ENCODE data around the gene CDH7. TPM values are rescaled to one million over a fixed set of nuclear protein-coding genes. Genes with fewer than 3 reads are reported as not detected.

CDH7 gene
- total and polyA plus RNA-seq, 2 of the 13 experiments (the other 11 are each of a cell fraction or from before 2014, with no cell fraction given) = not detected

- CTCF ChIA-PET (ENCODE audit: low intra/inter-chr PET ratio, low total read pairs) = no interaction called here
- no peak overlapping the region for H2AFZ ChIP-seq (ENCODE audit: low read length)
- peak; percentile 34 for DNase-seq (ENCODE audit: low spot score)
- H3K4me2 ChIP-seq (ENCODE audit: low read depth, low read length) = no peak overlapping the region
- FAIRE-seq = no peak
- no peaks in the 10 kb centered on the region for H3K36me3 ChIP-seq (replicated peaks in 1 of 2; ENCODE audit: control insufficient read depth in 1 of 2, insufficient read depth in 2 of 2, low read length in 2 of 2)
- intact Hi-C loops (cut with micrococcal nuclease; ENCODE audit: unreplicated experiment) = loop anchor here (1.0 kb wide), 1 partner anchor 558 kb away; no protein-coding TSS in a partner anchor
- H3K27me3 ChIP-seq (ENCODE audit: control insufficient read depth in 1 of 2, insufficient read depth in 2 of 2, low read length in 2 of 2) = no peaks in the 10 kb centered on the region
- H3K9me3 ChIP-seq (ENCODE audit: low read length) = no peaks in the 10 kb centered on the region
- peak; percentile 76 for ATAC-seq
- H3K9ac ChIP-seq (ENCODE audit: insufficient read depth, low read depth, low read length) = no peak overlapping the region
- H3K4me3 ChIP-seq (replicated peaks in 1 of 3; ENCODE audit: insufficient read depth in 1 of 3, low read depth in 2 of 3, low read length in 3 of 3) = no peak overlapping the region
- H3K27ac ChIP-seq (ENCODE audit: extremely low read length, insufficient read depth, low read length) = no peak overlapping the region
- POLR2A ChIA-PET = no interaction called here
- WGBS (ENCODE audit: low lambda C conversion rate) = 30% methylated on average over 4 of the region's 4 CpGs
- in situ Hi-C loops (cut with HindIII; ENCODE audit: extremely low pct_ligation_motif_present, low pct_unique_long_range_greater_than_20kb) = no loop called here
- no TSS peak for BruUV-seq (replicated peaks)
- H3K4me1 ChIP-seq (ENCODE audit: insufficient read depth, low read length) = no peaks in the 10 kb centered on the region
- no peaks in the 10 kb centered on the region for H3K79me2 ChIP-seq (ENCODE audit: insufficient read depth, low read length)
- TF ChIP-seq ZNF777 (CRISPR knock-in tag; IDR thresholded peaks at IDR 0.05) (no peak), KAT8 (CRISPR knock-in tag; IDR thresholded peaks at IDR 0.05) (no peak), POLR2AphosphoS5 (IDR thresholded peaks at IDR 0.05; ENCODE audit: low read depth, low read length) (no peak), STAG1 (CRISPR knock-in tag; IDR thresholded peaks at IDR 0.05) (peak; percentile 25; the same call in 1 of the 2 replicates), KLF11 (CRISPR knock-in tag; IDR thresholded peaks at IDR 0.05) (no peak), CTCF (CRISPR knock-in tag; IDR thresholded peaks at IDR 0.05) (0 out of 2 replicates have a peak, but pooled peaks have one; percentile 14)
- TF ChIP-seq, protein P1, sequence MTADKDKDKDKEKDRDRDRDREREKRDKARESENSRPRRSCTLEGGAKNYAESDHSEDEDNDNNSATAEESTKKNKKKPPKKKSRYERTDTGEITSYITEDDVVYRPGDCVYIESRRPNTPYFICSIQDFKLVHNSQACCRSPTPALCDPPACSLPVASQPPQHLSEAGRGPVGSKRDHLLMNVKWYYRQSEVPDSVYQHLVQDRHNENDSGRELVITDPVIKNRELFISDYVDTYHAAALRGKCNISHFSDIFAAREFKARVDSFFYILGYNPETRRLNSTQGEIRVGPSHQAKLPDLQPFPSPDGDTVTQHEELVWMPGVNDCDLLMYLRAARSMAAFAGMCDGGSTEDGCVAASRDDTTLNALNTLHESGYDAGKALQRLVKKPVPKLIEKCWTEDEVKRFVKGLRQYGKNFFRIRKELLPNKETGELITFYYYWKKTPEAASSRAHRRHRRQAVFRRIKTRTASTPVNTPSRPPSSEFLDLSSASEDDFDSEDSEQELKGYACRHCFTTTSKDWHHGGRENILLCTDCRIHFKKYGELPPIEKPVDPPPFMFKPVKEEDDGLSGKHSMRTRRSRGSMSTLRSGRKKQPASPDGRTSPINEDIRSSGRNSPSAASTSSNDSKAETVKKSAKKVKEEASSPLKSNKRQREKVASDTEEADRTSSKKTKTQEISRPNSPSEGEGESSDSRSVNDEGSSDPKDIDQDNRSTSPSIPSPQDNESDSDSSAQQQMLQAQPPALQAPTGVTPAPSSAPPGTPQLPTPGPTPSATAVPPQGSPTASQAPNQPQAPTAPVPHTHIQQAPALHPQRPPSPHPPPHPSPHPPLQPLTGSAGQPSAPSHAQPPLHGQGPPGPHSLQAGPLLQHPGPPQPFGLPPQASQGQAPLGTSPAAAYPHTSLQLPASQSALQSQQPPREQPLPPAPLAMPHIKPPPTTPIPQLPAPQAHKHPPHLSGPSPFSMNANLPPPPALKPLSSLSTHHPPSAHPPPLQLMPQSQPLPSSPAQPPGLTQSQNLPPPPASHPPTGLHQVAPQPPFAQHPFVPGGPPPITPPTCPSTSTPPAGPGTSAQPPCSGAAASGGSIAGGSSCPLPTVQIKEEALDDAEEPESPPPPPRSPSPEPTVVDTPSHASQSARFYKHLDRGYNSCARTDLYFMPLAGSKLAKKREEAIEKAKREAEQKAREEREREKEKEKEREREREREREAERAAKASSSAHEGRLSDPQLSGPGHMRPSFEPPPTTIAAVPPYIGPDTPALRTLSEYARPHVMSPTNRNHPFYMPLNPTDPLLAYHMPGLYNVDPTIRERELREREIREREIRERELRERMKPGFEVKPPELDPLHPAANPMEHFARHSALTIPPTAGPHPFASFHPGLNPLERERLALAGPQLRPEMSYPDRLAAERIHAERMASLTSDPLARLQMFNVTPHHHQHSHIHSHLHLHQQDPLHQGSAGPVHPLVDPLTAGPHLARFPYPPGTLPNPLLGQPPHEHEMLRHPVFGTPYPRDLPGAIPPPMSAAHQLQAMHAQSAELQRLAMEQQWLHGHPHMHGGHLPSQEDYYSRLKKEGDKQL (CRISPR knock-in tag; IDR thresholded peaks at IDR 0.05; ENCODE audit: low read depth) = no peak
- TF ChIP-seq, protein P2, sequence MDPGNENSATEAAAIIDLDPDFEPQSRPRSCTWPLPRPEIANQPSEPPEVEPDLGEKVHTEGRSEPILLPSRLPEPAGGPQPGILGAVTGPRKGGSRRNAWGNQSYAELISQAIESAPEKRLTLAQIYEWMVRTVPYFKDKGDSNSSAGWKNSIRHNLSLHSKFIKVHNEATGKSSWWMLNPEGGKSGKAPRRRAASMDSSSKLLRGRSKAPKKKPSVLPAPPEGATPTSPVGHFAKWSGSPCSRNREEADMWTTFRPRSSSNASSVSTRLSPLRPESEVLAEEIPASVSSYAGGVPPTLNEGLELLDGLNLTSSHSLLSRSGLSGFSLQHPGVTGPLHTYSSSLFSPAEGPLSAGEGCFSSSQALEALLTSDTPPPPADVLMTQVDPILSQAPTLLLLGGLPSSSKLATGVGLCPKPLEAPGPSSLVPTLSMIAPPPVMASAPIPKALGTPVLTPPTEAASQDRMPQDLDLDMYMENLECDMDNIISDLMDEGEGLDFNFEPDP (CRISPR knock-in tag; conservative IDR thresholded peaks at IDR 0.05) = no peak
- no peaks in the 10 kb centered on the region; the same call in 1 of the 2 replicates for H4K20me1 ChIP-seq (ENCODE audit: insufficient read depth, low read length)
Observed at GRCh38 chr18:65938592-65939372, 188.0 kb downstream of the CDH7 start.

All from HepG2 (cell line).